CD4-positive, CD25-positive, alpha-beta regulatory T cell (primary cell): ENCODE results near the gene HTR3D. TPM values are rescaled to one million over a fixed set of nuclear protein-coding genes. Genes with fewer than 3 reads are reported as not detected.
"Not testable (repeated sequence)": the region's sequence is repeated elsewhere in the genome, so short reads cannot be mapped to it uniquely, and the experiment has no call there.

ENCODE experiments used
- ATAC-seq, 2 donors: fragments of 150-1000 bp; cut with Tn5 transposase; one replicate each; pipeline ENCODE4 v1.10.0; 2021; ENCODE audit warnings: low read depth in 2 of 2, moderate number of reproducible peaks in 2 of 2, moderate library complexity in 1 of 2
- DNase-seq, 3 donors: peaks; one replicate each; pipeline versions ENCODE4 v3.0.0 to v3.0.0-alpha.2; 2012 to 2022; ENCODE audit warnings: mixed read lengths in 1 of 3
- H3K27ac ChIP-seq: one replicate; pipeline ENCODE4 v1.7.0; 2013; ENCODE audit warnings: mild to moderate bottlenecking, low read length; ENCODE audit not compliant: insufficient read depth, poor library complexity, severe bottlenecking
- H3K27me3 ChIP-seq: one replicate; pipeline ENCODE4 v1.7.0; 2013; ENCODE audit warnings: low read length; ENCODE audit not compliant: control insufficient read depth, insufficient read depth
- H3K36me3 ChIP-seq: one replicate; pipeline ENCODE4 v1.7.0; 2013; ENCODE audit warnings: mild to moderate bottlenecking, low read length, moderate library complexity; ENCODE audit not compliant: control insufficient read depth, insufficient read depth
- H3K4me1 ChIP-seq: 2 replicates; pipeline ENCODE4 v1.7.0; 2013; ENCODE audit warnings: mild to moderate bottlenecking, low read length; ENCODE audit not compliant: insufficient read depth, control insufficient read depth, poor library complexity, severe bottlenecking
- H3K4me3 ChIP-seq: one replicate; pipeline ENCODE4 v1.7.0; 2013; ENCODE audit warnings: low read depth, mild to moderate bottlenecking, low read length, moderate library complexity
- H3K9me3 ChIP-seq, 2 experiments: 1 replicate in 1 of 2; 2 replicates in 1 of 2; pipeline ENCODE4 v1.7.0; 2013; ENCODE audit warnings: low read length in 2 of 2, mild to moderate bottlenecking in 1 of 2, moderate library complexity in 1 of 2; ENCODE audit not compliant: control insufficient read depth in 2 of 2
- H3K27ac Mint-ChIP-seq, 3 donors: one replicate each; pipeline ENCODE4 v1.8.0; 2020 to 2022; ENCODE audit warnings: mild to moderate bottlenecking in 3 of 3, mixed read lengths in 3 of 3, moderate library complexity in 2 of 3
- H3K27me3 Mint-ChIP-seq: one replicate; pipeline ENCODE4 v1.8.0; 2022; ENCODE audit warnings: mild to moderate bottlenecking, mixed read lengths
- H3K36me3 Mint-ChIP-seq: one replicate; pipeline ENCODE4 v1.8.0; 2020; ENCODE audit warnings: mixed read lengths
- H3K4me1 Mint-ChIP-seq, 4 donors: one replicate each; pipeline ENCODE4 v1.8.0; 2020 to 2022; ENCODE audit warnings: mixed read lengths in 4 of 4, mild to moderate bottlenecking in 1 of 4
- H3K4me3 Mint-ChIP-seq, 4 donors: one replicate each; pipeline ENCODE4 v1.8.0; 2020 to 2022; ENCODE audit warnings: mild to moderate bottlenecking in 4 of 4, mixed read lengths in 4 of 4, moderate library complexity in 3 of 4
- H3K9me3 Mint-ChIP-seq, 7 donors: one replicate each; pipeline ENCODE4 v1.8.0; 2020 to 2022; ENCODE audit warnings: mixed read lengths in 7 of 7, mild to moderate bottlenecking in 3 of 7, moderate library complexity in 2 of 7
- polyA plus RNA-seq, 4 donors: library from polyadenylated mRNA; unstranded; fragments of 300-500 nt; fragmentation: Illumina TruSeq; gene quantifications; one replicate each; pipeline ENCODE4 v1.2.3, GENCODE V29; 2021
- total RNA-seq: library from RNA; stranded (reverse); gene quantifications from one replicate; pipeline ENCODE4 v1.2.3, GENCODE V29; 2022

The HTR3D gene
- total and polyA plus RNA-seq, 5 donors from 2014 or later = not detected

GRCh38 chr3:184037816-184038215, 6.3 kb downstream of the HTR3D start:
- Mint-ChIP-seq H3K9me3 (no peaks in the 10 kb centered on the region), H3K4me1 (no peaks in the 10 kb centered on the region), H3K27ac (no peak overlapping the region), H3K27me3 (peaks cover 8% of the 10 kb centered on the region), H3K36me3 (no peaks in the 10 kb centered on the region), H3K4me3 (no peak overlapping the region)
- Histone ChIP-seq H3K4me1 (no peaks in the 10 kb centered on the region), H3K9me3 (no peaks in the 10 kb centered on the region), H3K27ac (no peak overlapping the region), H3K27me3 (no peaks in the 10 kb centered on the region), H3K36me3 (no peaks in the 10 kb centered on the region), H3K4me3 (no peak overlapping the region)
- DNase-seq (no peak), ATAC-seq (no peak)

- H3K36me3 Mint-ChIP-seq, H3K9me3 Mint-ChIP-seq, H3K9me3 ChIP-seq, H3K27me3 ChIP-seq, H3K36me3 ChIP-seq, H3K4me3 ChIP-seq, H3K27ac Mint-ChIP-seq, H3K27ac ChIP-seq, DNase-seq, H3K4me1 Mint-ChIP-seq, ATAC-seq, H3K4me1 ChIP-seq, H3K4me3 Mint-ChIP-seq: not testable (repeated sequence)
- peaks cover 11% of the 10 kb centered on the region for H3K27me3 Mint-ChIP-seq
These were observed 6.8 kb downstream of the HTR3D start for GRCh38 chr3:184038307-184038706.

GRCh38 chr3:184039414-184039813, 7.9 kb downstream of the HTR3D start:
- Histone ChIP-seq H3K27me3 (no peaks in the 10 kb centered on the region), H3K27ac (no peak overlapping the region), H3K36me3 (no peaks in the 10 kb centered on the region), H3K4me3 (no peak overlapping the region), H3K9me3 (no peaks in the 10 kb centered on the region), H3K4me1 (no peaks in the 10 kb centered on the region)
- Mint-ChIP-seq H3K27ac (no peak overlapping the region), H3K4me1 (no peaks in the 10 kb centered on the region), H3K36me3 (no peaks in the 10 kb centered on the region), H3K9me3 (no peaks in the 10 kb centered on the region), H3K27me3 (peaks cover 11% of the 10 kb centered on the region), H3K4me3 (no peak overlapping the region)
- no peak for ATAC-seq
- no peak for DNase-seq

GRCh38 chr3:184040010-184040409, 8.5 kb downstream of the HTR3D start:
- Histone ChIP-seq H3K36me3 (no peaks in the 10 kb centered on the region), H3K27ac (no peak overlapping the region), H3K4me1 (no peaks in the 10 kb centered on the region), H3K27me3 (no peaks in the 10 kb centered on the region), H3K4me3 (no peak overlapping the region), H3K9me3 (no peaks in the 10 kb centered on the region)
- ATAC-seq (no peak), DNase-seq (no peak)
- peaks cover 11% of the 10 kb centered on the region for H3K27me3 Mint-ChIP-seq
- no peak overlapping the region for H3K27ac Mint-ChIP-seq
- no peaks in the 10 kb centered on the region for H3K4me1 Mint-ChIP-seq
- H3K36me3 Mint-ChIP-seq = no peaks in the 10 kb centered on the region
- H3K9me3 Mint-ChIP-seq = no peaks in the 10 kb centered on the region
- H3K4me3 Mint-ChIP-seq = no peak overlapping the region

- Histone ChIP-seq H3K9me3 (no peaks in the 10 kb centered on the region), H3K4me1 (no peaks in the 10 kb centered on the region), H3K4me3 (no peak overlapping the region), H3K27ac (no peak overlapping the region), H3K27me3 (no peaks in the 10 kb centered on the region), H3K36me3 (no peaks in the 10 kb centered on the region)
- DNase-seq = no peak
- H3K36me3 Mint-ChIP-seq = no peaks in the 10 kb centered on the region
- H3K9me3 Mint-ChIP-seq = no peaks in the 10 kb centered on the region
- ATAC-seq = no peak
- peaks cover 11% of the 10 kb centered on the region for H3K27me3 Mint-ChIP-seq
- no peak overlapping the region for H3K27ac Mint-ChIP-seq
- no peak overlapping the region for H3K4me3 Mint-ChIP-seq
- H3K4me1 Mint-ChIP-seq = no peaks in the 10 kb centered on the region
These were observed 11.1 kb downstream of the HTR3D start for GRCh38 chr3:184042617-184043016.

- Histone ChIP-seq H3K27ac (no peak overlapping the region), H3K27me3 (no peaks in the 10 kb centered on the region), H3K4me3 (no peak overlapping the region), H3K9me3 (no peaks in the 10 kb centered on the region), H3K4me1 (no peaks in the 10 kb centered on the region), H3K36me3 (no peaks in the 10 kb centered on the region)
- ATAC-seq (no peak), DNase-seq (no peak)
- H3K27me3 Mint-ChIP-seq = peaks cover 7% of the 10 kb centered on the region
- H3K9me3 Mint-ChIP-seq = no peaks in the 10 kb centered on the region
- H3K36me3 Mint-ChIP-seq = no peaks in the 10 kb centered on the region
- no peaks in the 10 kb centered on the region for H3K4me1 Mint-ChIP-seq
- no peak overlapping the region for H3K27ac Mint-ChIP-seq
- no peak overlapping the region for H3K4me3 Mint-ChIP-seq
These were observed 14.5 kb downstream of the HTR3D start for GRCh38 chr3:184045995-184046394.

GRCh38 chr3:184050217-184050847, 18.8 kb downstream of the HTR3D start:
- no peaks in the 10 kb centered on the region for H3K4me1 ChIP-seq
- H3K27me3 ChIP-seq = no peaks in the 10 kb centered on the region
- no peaks in the 10 kb centered on the region for H3K4me1 Mint-ChIP-seq
- no peaks in the 10 kb centered on the region for H3K36me3 Mint-ChIP-seq
- DNase-seq (no peak), ATAC-seq (no peak)
- H3K36me3 ChIP-seq = no peaks in the 10 kb centered on the region
- H3K4me3 ChIP-seq = no peak overlapping the region
- H3K27ac Mint-ChIP-seq = no peak overlapping the region
- no peaks in the 10 kb centered on the region for H3K9me3 Mint-ChIP-seq
- H3K4me3 Mint-ChIP-seq = no peak overlapping the region
- no peaks in the 10 kb centered on the region for H3K27me3 Mint-ChIP-seq
- no peak overlapping the region for H3K27ac ChIP-seq
- no peaks in the 10 kb centered on the region for H3K9me3 ChIP-seq

- Mint-ChIP-seq H3K27me3 (no peaks in the 10 kb centered on the region), H3K27ac (no peak within 1 kb of the TSS), H3K9me3 (no peaks in the 10 kb centered on the region), H3K36me3 (no peaks in the 10 kb centered on the region), H3K4me1 (no peaks in the 10 kb centered on the region), H3K4me3 (no peak within 1 kb of the TSS)
- ATAC-seq (no peak), DNase-seq (no peak)
- Histone ChIP-seq H3K4me3 (no peak within 1 kb of the TSS), H3K36me3 (no peaks in the 10 kb centered on the region), H3K9me3 (no peaks in the 10 kb centered on the region), H3K27me3 (no peaks in the 10 kb centered on the region), H3K27ac (no peak within 1 kb of the TSS), H3K4me1 (no peaks in the 10 kb centered on the region)
These were observed 21.2 kb downstream of the HTR3D start, which contains the start of gene HTR3C for GRCh38 chr3:184052767-184053166. TSS of gene HTR3C (plus strand) at chr3:184053047. CDS start at chr3:184053081, 34 bp downstream.
